Measurements from ENCODE around the gene SMIM29.

DNA sequence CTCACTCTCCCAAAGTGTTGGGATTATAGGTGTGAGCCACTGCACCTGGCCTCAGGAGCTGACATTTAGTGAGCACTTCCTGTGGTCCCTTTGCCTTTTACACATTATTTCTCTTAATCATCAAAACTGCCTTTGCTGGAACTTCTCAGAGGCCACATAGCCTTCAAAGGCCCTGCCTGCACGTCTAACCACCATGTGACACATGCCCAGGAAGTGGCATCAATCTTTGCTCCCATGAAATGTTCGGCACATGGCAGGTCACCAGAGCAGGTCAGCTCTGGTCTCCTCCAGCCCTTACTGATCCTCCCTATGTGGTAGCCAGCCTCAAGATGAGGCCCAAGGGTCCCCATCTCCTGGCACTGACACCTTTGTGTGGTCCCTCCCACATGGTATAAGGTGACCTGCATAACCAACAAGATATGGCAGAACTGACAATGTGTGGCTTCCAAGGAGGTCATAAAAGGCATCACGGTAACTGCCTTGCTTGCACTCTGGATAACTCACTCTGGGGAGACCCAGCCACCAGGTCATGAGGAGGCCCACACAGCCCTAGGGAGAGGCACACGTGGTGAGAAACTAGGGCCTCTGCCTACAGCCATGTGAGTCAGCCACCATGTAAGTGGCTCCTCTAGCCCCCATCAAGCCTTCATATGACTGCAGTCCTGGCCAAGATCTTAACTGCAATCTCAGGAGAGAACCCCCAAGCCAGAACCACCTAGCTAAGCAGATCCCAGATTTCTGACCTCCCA lies 40.9 kb downstream of the SMIM29 start:
- no peak for TF ChIP-seq POLR2AphosphoS5 (IDR thresholded peaks at IDR 0.05; ENCODE audit: low read depth, low read length)
- no peak for TF ChIP-seq JUND (IDR thresholded peaks at IDR 0.05)
- TF ChIP-seq ELF1 (IDR thresholded peaks at IDR 0.05; ENCODE audit: borderline replicate concordance, low read depth): no peak
- TF ChIP-seq, protein P1, sequence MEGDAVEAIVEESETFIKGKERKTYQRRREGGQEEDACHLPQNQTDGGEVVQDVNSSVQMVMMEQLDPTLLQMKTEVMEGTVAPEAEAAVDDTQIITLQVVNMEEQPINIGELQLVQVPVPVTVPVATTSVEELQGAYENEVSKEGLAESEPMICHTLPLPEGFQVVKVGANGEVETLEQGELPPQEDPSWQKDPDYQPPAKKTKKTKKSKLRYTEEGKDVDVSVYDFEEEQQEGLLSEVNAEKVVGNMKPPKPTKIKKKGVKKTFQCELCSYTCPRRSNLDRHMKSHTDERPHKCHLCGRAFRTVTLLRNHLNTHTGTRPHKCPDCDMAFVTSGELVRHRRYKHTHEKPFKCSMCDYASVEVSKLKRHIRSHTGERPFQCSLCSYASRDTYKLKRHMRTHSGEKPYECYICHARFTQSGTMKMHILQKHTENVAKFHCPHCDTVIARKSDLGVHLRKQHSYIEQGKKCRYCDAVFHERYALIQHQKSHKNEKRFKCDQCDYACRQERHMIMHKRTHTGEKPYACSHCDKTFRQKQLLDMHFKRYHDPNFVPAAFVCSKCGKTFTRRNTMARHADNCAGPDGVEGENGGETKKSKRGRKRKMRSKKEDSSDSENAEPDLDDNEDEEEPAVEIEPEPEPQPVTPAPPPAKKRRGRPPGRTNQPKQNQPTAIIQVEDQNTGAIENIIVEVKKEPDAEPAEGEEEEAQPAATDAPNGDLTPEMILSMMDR (IDR thresholded peaks at IDR 0.05 in 2 of 3, conservative IDR thresholded peaks at IDR 0.05 in 1 of 3; ENCODE audit: borderline replicate concordance in 1 of 3, insufficient read depth in 1 of 3, low read depth in 2 of 3, low read length in 2 of 3): no peak
- no peak for TF ChIP-seq RAD21 (IDR thresholded peaks at IDR 0.05; ENCODE audit: low read depth)
- TF ChIP-seq, protein P2, sequence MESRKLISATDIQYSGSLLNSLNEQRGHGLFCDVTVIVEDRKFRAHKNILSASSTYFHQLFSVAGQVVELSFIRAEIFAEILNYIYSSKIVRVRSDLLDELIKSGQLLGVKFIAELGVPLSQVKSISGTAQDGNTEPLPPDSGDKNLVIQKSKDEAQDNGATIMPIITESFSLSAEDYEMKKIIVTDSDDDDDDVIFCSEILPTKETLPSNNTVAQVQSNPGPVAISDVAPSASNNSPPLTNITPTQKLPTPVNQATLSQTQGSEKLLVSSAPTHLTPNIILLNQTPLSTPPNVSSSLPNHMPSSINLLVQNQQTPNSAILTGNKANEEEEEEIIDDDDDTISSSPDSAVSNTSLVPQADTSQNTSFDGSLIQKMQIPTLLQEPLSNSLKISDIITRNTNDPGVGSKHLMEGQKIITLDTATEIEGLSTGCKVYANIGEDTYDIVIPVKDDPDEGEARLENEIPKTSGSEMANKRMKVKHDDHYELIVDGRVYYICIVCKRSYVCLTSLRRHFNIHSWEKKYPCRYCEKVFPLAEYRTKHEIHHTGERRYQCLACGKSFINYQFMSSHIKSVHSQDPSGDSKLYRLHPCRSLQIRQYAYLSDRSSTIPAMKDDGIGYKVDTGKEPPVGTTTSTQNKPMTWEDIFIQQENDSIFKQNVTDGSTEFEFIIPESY (IDR thresholded peaks at IDR 0.05; ENCODE audit: extremely low read depth, insufficient replicate concordance, low read length): no peak
- no peak for TF ChIP-seq SIN3A (IDR thresholded peaks at IDR 0.05; ENCODE audit: low read depth)
- no peak for TF ChIP-seq SP1 (IDR thresholded peaks at IDR 0.05; ENCODE audit: low read depth)
- TF ChIP-seq, protein P3, sequence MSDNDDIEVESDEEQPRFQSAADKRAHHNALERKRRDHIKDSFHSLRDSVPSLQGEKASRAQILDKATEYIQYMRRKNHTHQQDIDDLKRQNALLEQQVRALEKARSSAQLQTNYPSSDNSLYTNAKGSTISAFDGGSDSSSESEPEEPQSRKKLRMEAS (IDR thresholded peaks at IDR 0.05): peak; percentile 58; the same call in 1 of the 2 replicates
- no peak for TF ChIP-seq CEBPB (IDR thresholded peaks at IDR 0.05; ENCODE audit: low read depth)
